Thymus (tissue), 2 donors: ENCODE data around the gene ORAI3. TPM values are rescaled to one million over a fixed set of nuclear protein-coding genes. Genes with fewer than 3 reads are reported as not detected.

Experiments used
- polyA plus RNA-seq: library from polyadenylated mRNA; stranded (reverse); fragments of 200-250 nt; gene quantifications from one replicate; pipeline ENCODE4 v1.2.3, GENCODE V29; 2013
- total RNA-seq: library from RNA; stranded (reverse); fragments of 120-200 nt; gene quantifications from one replicate; pipeline ENCODE4 v1.2.4, GENCODE V29; 2013
- donor health status: healthy.

ORAI3 gene
- total and polyA plus RNA-seq, 2 donors, result 12.3 to 26.4 TPM

Other genes with a start within 250 kb of the ORAI3 start
- gene SRCAP, start 249.9 kb upstream of the ORAI3 start, total RNA-seq, result 6.1 TPM
- 8.8 TPM for gene SRCAP, start 249.9 kb upstream of the ORAI3 start, polyA plus RNA-seq
- gene PHKG2, start 200.6 kb upstream of the ORAI3 start, total RNA-seq, result 22.1 TPM
- gene PHKG2, start 200.6 kb upstream of the ORAI3 start, polyA plus RNA-seq, result 53.8 TPM
- 4.8 TPM for gene CFAP119, start 187.0 kb upstream of the ORAI3 start, total RNA-seq
- gene CFAP119, start 187.0 kb upstream of the ORAI3 start, polyA plus RNA-seq, result 19.6 TPM
- gene RNF40, start 186.7 kb upstream of the ORAI3 start, total RNA-seq, result 42.4 TPM
- 74.8 TPM for gene RNF40, start 186.7 kb upstream of the ORAI3 start, polyA plus RNA-seq
- gene ZNF629, start 161.9 kb upstream of the ORAI3 start, total RNA-seq, result 5.0 TPM
- gene ZNF629, start 161.9 kb upstream of the ORAI3 start, polyA plus RNA-seq, result 4.6 TPM
- 26.7 TPM for gene BCL7C, start 55.0 kb upstream of the ORAI3 start, total RNA-seq
- gene BCL7C, start 55.0 kb upstream of the ORAI3 start, polyA plus RNA-seq, result 29.2 TPM
- 0.38 TPM for gene CTF1, start 52.5 kb upstream of the ORAI3 start, total RNA-seq
- gene CTF1, start 52.5 kb upstream of the ORAI3 start, polyA plus RNA-seq, result 3.8 TPM
- gene FBXL19, start 25.5 kb upstream of the ORAI3 start, total RNA-seq, result 10.2 TPM
- gene FBXL19, start 25.5 kb upstream of the ORAI3 start, polyA plus RNA-seq, result 17.0 TPM
- 2.4 TPM for gene SETD1A, start 8.7 kb downstream of the ORAI3 start, total RNA-seq
- 13.1 TPM for gene SETD1A, start 8.7 kb downstream of the ORAI3 start, polyA plus RNA-seq
- 3.5 TPM for gene HSD3B7, start 36.1 kb downstream of the ORAI3 start, total RNA-seq
- 8.4 TPM for gene HSD3B7, start 36.1 kb downstream of the ORAI3 start, polyA plus RNA-seq
- gene STX1B, start 61.6 kb downstream of the ORAI3 start, total RNA-seq, result 0.19 TPM
- gene STX1B, start 61.6 kb downstream of the ORAI3 start, polyA plus RNA-seq, result 1.0 TPM
- 20.0 TPM for gene STX4, start 84.5 kb downstream of the ORAI3 start, total RNA-seq
- gene STX4, start 84.5 kb downstream of the ORAI3 start, polyA plus RNA-seq, result 108 TPM
- gene ZNF668, start 125.2 kb downstream of the ORAI3 start, total RNA-seq, result 4.3 TPM
- gene ZNF668, start 125.2 kb downstream of the ORAI3 start, polyA plus RNA-seq, result 7.1 TPM
- 12.7 TPM for gene ZNF646, start 125.4 kb downstream of the ORAI3 start, total RNA-seq
- gene ZNF646, start 125.4 kb downstream of the ORAI3 start, polyA plus RNA-seq, result 8.1 TPM
- 0.90 TPM for gene PRSS53, start 139.9 kb downstream of the ORAI3 start, total RNA-seq
- 2.9 TPM for gene PRSS53, start 139.9 kb downstream of the ORAI3 start, polyA plus RNA-seq
- 36.0 TPM for gene VKORC1, start 145.7 kb downstream of the ORAI3 start, total RNA-seq
- gene VKORC1, start 145.7 kb downstream of the ORAI3 start, polyA plus RNA-seq, result 48.7 TPM
- gene BCKDK, start 159.3 kb downstream of the ORAI3 start, total RNA-seq, result 9.3 TPM
- gene BCKDK, start 159.3 kb downstream of the ORAI3 start, polyA plus RNA-seq, result 16.7 TPM
- 62.3 TPM for gene KAT8, start 168.6 kb downstream of the ORAI3 start, total RNA-seq
- gene KAT8, start 168.6 kb downstream of the ORAI3 start, polyA plus RNA-seq, result 72.9 TPM
- gene PRSS8, start 186.7 kb downstream of the ORAI3 start, total RNA-seq, result 12.8 TPM
- gene PRSS8, start 186.7 kb downstream of the ORAI3 start, polyA plus RNA-seq, result 18.2 TPM
- 5.7 TPM for gene PRSS36, start 201.0 kb downstream of the ORAI3 start, total RNA-seq
- 4.3 TPM for gene PRSS36, start 201.0 kb downstream of the ORAI3 start, polyA plus RNA-seq
- gene FUS, start 231.1 kb downstream of the ORAI3 start, total RNA-seq, result 36.5 TPM
- 478 TPM for gene FUS, start 231.1 kb downstream of the ORAI3 start, polyA plus RNA-seq